Stomach (tissue), 9 donors: ENCODE data around the gene GOLGA6A. TPM values are rescaled to one million over a fixed set of nuclear protein-coding genes. Genes with fewer than 3 reads are reported as not detected.

ENCODE experiments used
- DNase-seq, 2 donors: peaks; one replicate each; pipeline versions ENCODE4 v3.0.0 to v3.0.0-alpha.2; 2013 to 2019
- H3K27ac ChIP-seq, 5 donors: fragments of 200-600 bp in 4 of 5; sonication (generic) in 4 of 5; one replicate each; pipeline ENCODE4 v1.5.1; 2013 to 2019; ENCODE audit warnings: mild to moderate bottlenecking in 1 of 5, moderate library complexity in 1 of 5
- H3K27me3 ChIP-seq, 3 donors: fragments of 200-600 bp; sonication (generic); one replicate each; pipeline ENCODE4 v1.5.1; 2017 to 2019; ENCODE audit warnings: mixed run types in 1 of 3
- H3K36me3 ChIP-seq, 4 donors: fragments of 200-600 bp; sonication (generic); 1 replicate in 3 of 4; 2 replicates in 1 of 4; pipeline ENCODE4 v1.5.1; 2016 to 2019
- H3K4me1 ChIP-seq, 4 donors: fragments of 200-600 bp; sonication (generic); one replicate each; pipeline ENCODE4 v1.5.1; 2016 to 2019
- H3K4me3 ChIP-seq, 4 donors: fragments of 200-600 bp; sonication (generic) in 3 of 4; one replicate each; pipeline ENCODE4 v1.5.1; 2016 to 2019; ENCODE audit warnings: mild to moderate bottlenecking in 1 of 4
- H3K9me3 ChIP-seq, 4 donors: fragments of 200-600 bp; sonication (generic); one replicate each; pipeline ENCODE4 v1.5.1; 2016 to 2019
- EP300 ChIP-seq: sonication (generic); formaldehyde crosslinking; IDR thresholded peaks from one replicate; pipeline ENCODE4 v1.6.1; 2017; ENCODE audit warnings: antibody characterized with exemption
- POLR2A ChIP-seq, 4 donors: fragments of 450-650 bp; IDR thresholded peaks; one replicate each; pipeline ENCODE4 v1.6.1; 2016; ENCODE audit warnings: antibody characterized with exemption in 4 of 4, control low read depth in 2 of 4, mild to moderate bottlenecking in 1 of 4, moderate library complexity in 1 of 4
- POLR2AphosphoS5 ChIP-seq, 3 donors: sonication (generic); formaldehyde crosslinking; IDR thresholded peaks; one replicate each; pipeline ENCODE4 v1.6.1; 2016; ENCODE audit warnings: antibody characterized with exemption in 3 of 3
- WGBS, 5 donors: extraction: QIAGEN DNeasy Blood & Tissue Kit in 3 of 5; methylation state at CpG; one replicate each; pipeline versions ENCODE4 v1.1.5 to v1.1.7; 2013 to 2018; 5-methylcytosine and 5-hydroxymethylcytosine counted together
- intact Hi-C: fragments of 100-400 bp; cut with DNase I; formaldehyde crosslinking; loops from one replicate; pipeline ENCODE4 v1.15.1; 2023; ENCODE audit warnings: low total_unique reads
- polyA plus RNA-seq, 3 donors: library from polyadenylated mRNA; stranded (reverse); fragments of 200-250 nt; gene quantifications; one replicate each; pipeline ENCODE4 v1.2.3, GENCODE V29; 2013
- small RNA-seq, 4 donors: library from RNA; depleted of rRNA; stranded (forward); fragments of <200 nt; gene quantifications; one replicate each; pipeline ENCODE3, GENCODE V24; 2016
- total RNA-seq, 5 donors: library from RNA; depleted of rRNA; stranded (reverse); fragments of >200 nt; gene quantifications; one replicate each; pipeline versions ENCODE4 v1.1.0 to v1.2.3, GENCODE V29; 2014 to 2016
- TF ChIP-seq, protein P1 (sequence below), 7 experiments: fragments of 450-650 bp in 4 of 7; fragments of 200-600 bp in 3 of 7; sonication (generic) in 3 of 7; IDR thresholded peaks; one replicate each; pipeline ENCODE4 v1.5.1; 2016 to 2019; ENCODE audit warnings: antibody characterized with exemption in 7 of 7, control low read depth in 2 of 7, mild to moderate bottlenecking in 1 of 7
- donor health status: healthy with polysubstance abuse.
- donor health status: Bipolar disorder and iron deficiency.
- donor health status: healthy.

The GOLGA6A gene
- total and polyA plus RNA-seq, 8 donors, result 1.1 TPM; not detected in 7

DNA sequence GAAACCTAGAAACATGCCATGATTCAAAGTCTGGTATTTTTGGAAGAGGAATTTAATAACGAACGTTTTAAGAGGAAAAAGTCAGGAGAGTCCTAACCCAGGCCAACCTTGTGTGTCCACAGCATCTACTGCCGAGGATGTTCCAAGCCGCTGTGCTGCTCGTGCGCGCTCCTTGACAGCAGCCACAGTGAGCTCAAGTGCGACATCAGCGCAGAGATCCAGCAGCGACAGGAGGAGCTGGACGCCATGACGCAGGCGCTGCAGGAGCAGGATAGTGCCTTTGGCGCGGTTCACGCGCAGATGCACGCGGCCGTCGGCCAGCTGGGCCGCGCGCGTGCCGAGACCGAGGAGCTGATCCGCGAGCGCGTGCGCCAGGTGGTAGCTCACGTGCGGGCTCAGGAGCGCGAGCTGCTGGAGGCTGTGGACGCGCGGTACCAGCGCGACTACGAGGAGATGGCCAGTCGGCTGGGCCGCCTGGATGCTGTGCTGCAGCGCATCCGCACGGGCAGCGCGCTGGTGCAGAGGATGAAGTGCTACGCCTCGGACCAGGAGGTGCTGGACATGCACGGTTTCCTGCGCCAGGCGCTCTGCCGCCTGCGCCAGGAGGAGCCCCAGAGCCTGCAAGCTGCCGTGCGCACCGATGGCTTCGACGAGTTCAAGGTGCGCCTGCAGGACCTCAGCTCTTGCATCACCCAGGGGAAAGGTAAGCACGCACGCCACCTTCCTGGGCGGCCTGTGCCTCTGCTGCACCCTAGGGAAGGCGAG lies 59.5 kb downstream of the GOLGA6A start:
- peaks cover 38 to 88% (median 71%) of the 10 kb centered on the region in 4 donors for H3K36me3 ChIP-seq
- H3K4me1 ChIP-seq, result peaks cover 0 to 41% (median 21%) of the 10 kb centered on the region in 4 donors
- TF ChIP-seq POLR2A (IDR thresholded peaks at IDR 0.05) (no peak), EP300 (no peak), POLR2AphosphoS5 (IDR thresholded peaks at IDR 0.05) (no peak)
- TF ChIP-seq, protein P1, sequence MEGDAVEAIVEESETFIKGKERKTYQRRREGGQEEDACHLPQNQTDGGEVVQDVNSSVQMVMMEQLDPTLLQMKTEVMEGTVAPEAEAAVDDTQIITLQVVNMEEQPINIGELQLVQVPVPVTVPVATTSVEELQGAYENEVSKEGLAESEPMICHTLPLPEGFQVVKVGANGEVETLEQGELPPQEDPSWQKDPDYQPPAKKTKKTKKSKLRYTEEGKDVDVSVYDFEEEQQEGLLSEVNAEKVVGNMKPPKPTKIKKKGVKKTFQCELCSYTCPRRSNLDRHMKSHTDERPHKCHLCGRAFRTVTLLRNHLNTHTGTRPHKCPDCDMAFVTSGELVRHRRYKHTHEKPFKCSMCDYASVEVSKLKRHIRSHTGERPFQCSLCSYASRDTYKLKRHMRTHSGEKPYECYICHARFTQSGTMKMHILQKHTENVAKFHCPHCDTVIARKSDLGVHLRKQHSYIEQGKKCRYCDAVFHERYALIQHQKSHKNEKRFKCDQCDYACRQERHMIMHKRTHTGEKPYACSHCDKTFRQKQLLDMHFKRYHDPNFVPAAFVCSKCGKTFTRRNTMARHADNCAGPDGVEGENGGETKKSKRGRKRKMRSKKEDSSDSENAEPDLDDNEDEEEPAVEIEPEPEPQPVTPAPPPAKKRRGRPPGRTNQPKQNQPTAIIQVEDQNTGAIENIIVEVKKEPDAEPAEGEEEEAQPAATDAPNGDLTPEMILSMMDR (IDR thresholded peaks at IDR 0.05), result no peak
- no peaks in the 10 kb centered on the region for H3K9me3 ChIP-seq
- peak in 1 of 2 donors; percentile 10 for DNase-seq
- H3K27ac ChIP-seq, result no peak overlapping the region
- intact Hi-C loops, result no loop called here
- no peaks in the 10 kb centered on the region for H3K27me3 ChIP-seq
- H3K4me3 ChIP-seq, result no peak overlapping the region
- WGBS, 5 donors, result 94 to 97% (median 96%) methylated on average over 51 to 66 of the region's 66 CpGs

Small RNA genes within 50 kb of the gene (small RNA-seq; reads per million reads assigned to genes)
- gene RN7SL429P, result 0 reads per million in 4 donors

Other genes with a start within 250 kb of the GOLGA6A start
- gene TBC1D21, start 209.0 kb downstream of the GOLGA6A start, total RNA-seq, result not detected
- not detected for gene TBC1D21, start 209.0 kb downstream of the GOLGA6A start, polyA plus RNA-seq
- 10 to 100 TPM in 4 of 5 donors, 1 to 10 TPM in 1; 6.2 to 48.4 (median 36.8) TPM for gene LOXL1, start 156.1 kb downstream of the GOLGA6A start, total RNA-seq
- gene LOXL1, start 156.1 kb downstream of the GOLGA6A start, polyA plus RNA-seq, result 10 to 100 TPM in 2 of 3 donors, 1 to 10 TPM in 1; 5.2 to 25.8 (median 12.5) TPM
- gene STOML1, start 90.3 kb downstream of the GOLGA6A start, total RNA-seq, result 10 to 100 TPM in 2 of 5 donors, 1 to 10 TPM in 3; 5.3 to 26.4 (median 9.8) TPM
- gene STOML1, start 90.3 kb downstream of the GOLGA6A start, polyA plus RNA-seq, result 10 to 100 TPM in 1 of 3 donors, 1 to 10 TPM in 2; 8.0 to 13.3 (median 9.6) TPM
- gene PML, start 87.8 kb downstream of the GOLGA6A start, total RNA-seq, result 100 to 1,000 TPM in 2 of 5 donors, 10 to 100 TPM in 3; 27.7 to 170 (median 65.9) TPM
- 10 to 100 TPM; 16.0 to 25.8 (median 21.9) TPM for gene PML, start 87.8 kb downstream of the GOLGA6A start, polyA plus RNA-seq
- gene ISLR2, start 48.0 kb upstream of the GOLGA6A start, total RNA-seq, result 1 to 10 TPM in 2 of 5 donors, under 1 TPM in 1, not detected in 2; 0.29 to 4.4 (median 1.0) TPM
- gene ISLR2, start 48.0 kb upstream of the GOLGA6A start, polyA plus RNA-seq, result under 1 TPM in 2 of 3 donors, not detected in 1; 0.19 to 0.30 TPM
- 10 to 100 TPM in 4 of 5 donors, 1 to 10 TPM in 1; 8.4 to 44.6 (median 28.6) TPM for gene ISLR, start 91.2 kb upstream of the GOLGA6A start, total RNA-seq
- 1 to 10 TPM; 3.5 to 9.0 (median 3.6) TPM for gene ISLR, start 91.2 kb upstream of the GOLGA6A start, polyA plus RNA-seq
- gene STRA6, start 120.2 kb upstream of the GOLGA6A start, total RNA-seq, result 1 to 10 TPM in 1 of 5 donors, not detected in 4; 1.5 TPM
- under 1 TPM in 1 of 3 donors, not detected in 2; 0.95 TPM for gene STRA6, start 120.2 kb upstream of the GOLGA6A start, polyA plus RNA-seq
- gene CCDC33, start 153.8 kb upstream of the GOLGA6A start, total RNA-seq, result 1 to 10 TPM in 1 of 5 donors, under 1 TPM in 2, not detected in 2; 0.58 to 9.4 (median 0.73) TPM
- not detected for gene CCDC33, start 153.8 kb upstream of the GOLGA6A start, polyA plus RNA-seq